Measurements from ENCODE around the gene GOSR2.

The GOSR2 gene

GRCh38 chr17:46885415-46886309 lies 37.3 kb upstream of the GOSR2 start:
- DNase-seq (ENCODE audit: low read depth) = no peak
- no peak for TF ChIP-seq CTCF (IDR thresholded peaks at IDR 0.05; ENCODE audit: low read depth, low read length, missing control alignments)

GRCh38 chr17:46886310-46886663 lies 36.7 kb upstream of the GOSR2 start:
- no peak for TF ChIP-seq CTCF (IDR thresholded peaks at IDR 0.05; ENCODE audit: low read depth, low read length, missing control alignments)
- DNase-seq (ENCODE audit: low read depth) = no peak
- no peak overlapping the region for H3K4me3 ChIP-seq (ENCODE audit: low read depth, low read length)

More at GRCh38 chr17:46885415-46886309, 37.3 kb upstream of the GOSR2 start:
- no peak overlapping the region for H3K4me3 ChIP-seq (ENCODE audit: low read depth, low read length)

- H3K4me3 ChIP-seq (ENCODE audit: low read depth, low read length) = no peak overlapping the region
- DNase-seq (ENCODE audit: low read depth) = no peak
- no peak for TF ChIP-seq CTCF (IDR thresholded peaks at IDR 0.05; ENCODE audit: low read depth, low read length, missing control alignments)
Observed at GRCh38 chr17:46887717-46888116, 35.2 kb upstream of the GOSR2 start.

- DNase-seq (ENCODE audit: low read depth) = no peak
- no peak overlapping the region for H3K4me3 ChIP-seq (ENCODE audit: low read depth, low read length)
Observed at GRCh38 chr17:46888727-46889126, 34.2 kb upstream of the GOSR2 start.

GRCh38 chr17:46889519-46889918 lies 33.4 kb upstream of the GOSR2 start:
- H3K4me3 ChIP-seq (ENCODE audit: low read depth, low read length) = no peak overlapping the region
- TF ChIP-seq CTCF (IDR thresholded peaks at IDR 0.05; ENCODE audit: low read depth, low read length, missing control alignments) = no peak
- no peak for DNase-seq (ENCODE audit: low read depth)

More at GRCh38 chr17:46888727-46889126, 34.2 kb upstream of the GOSR2 start:
- no peak for TF ChIP-seq CTCF (IDR thresholded peaks at IDR 0.05; ENCODE audit: low read depth, low read length, missing control alignments)

- no peak for DNase-seq (ENCODE audit: low read depth)
- no peak for TF ChIP-seq CTCF (IDR thresholded peaks at IDR 0.05; ENCODE audit: low read depth, low read length, missing control alignments)
- H3K4me3 ChIP-seq (ENCODE audit: low read depth, low read length) = no peak overlapping the region
Observed at GRCh38 chr17:46889992-46890564, 32.9 kb upstream of the GOSR2 start.
